IPS-18a (cell line): ENCODE measurements around the gene ARMC7.

ENCODE experiments used
- H3K27ac ChIP-seq: one replicate; pipeline ENCODE4 v1.5.1; 2013; ENCODE audit warnings: low read length
- H3K27me3 ChIP-seq: one replicate; pipeline ENCODE4 v1.6.1; 2013; ENCODE audit warnings: mild to moderate bottlenecking, low read length; ENCODE audit not compliant: control insufficient read depth, insufficient read depth
- H3K36me3 ChIP-seq: one replicate; pipeline ENCODE4 v1.6.1; 2013; ENCODE audit warnings: low read depth, low read length; ENCODE audit not compliant: control insufficient read depth
- H3K4me1 ChIP-seq: one replicate; pipeline ENCODE4 v1.6.1; 2013; ENCODE audit warnings: low read depth, low read length; ENCODE audit not compliant: control insufficient read depth
- H3K4me3 ChIP-seq: one replicate; pipeline ENCODE4 v1.5.1; 2013; ENCODE audit warnings: low read length
- H3K9ac ChIP-seq: one replicate; pipeline ENCODE4 v1.6.1; 2013; ENCODE audit warnings: mild to moderate bottlenecking, low read length, moderate library complexity
- H3K9me3 ChIP-seq: one replicate; pipeline ENCODE4 v1.6.1; 2013; ENCODE audit warnings: low read depth, low read length; ENCODE audit not compliant: control insufficient read depth

The ARMC7 gene

GRCh38 chr17:75081611-75082540, 27.9 kb upstream of the ARMC7 start:
- Histone ChIP-seq H3K36me3 (no peaks in the 10 kb centered on the region), H3K9me3 (no peaks in the 10 kb centered on the region), H3K27ac (no peak overlapping the region), H3K27me3 (no peaks in the 10 kb centered on the region), H3K4me3 (no peak overlapping the region), H3K9ac (no peak overlapping the region), H3K4me1 (peaks cover 3% of the 10 kb centered on the region)

- H3K9me3 ChIP-seq: no peaks in the 10 kb centered on the region
- H3K27me3 ChIP-seq: no peaks in the 10 kb centered on the region
- no peak overlapping the region for H3K4me3 ChIP-seq
- H3K27ac ChIP-seq: no peak overlapping the region
- no peaks in the 10 kb centered on the region for H3K36me3 ChIP-seq
- no peak overlapping the region for H3K9ac ChIP-seq
- H3K4me1 ChIP-seq: peaks cover 3% of the 10 kb centered on the region
Measured at GRCh38 chr17:75082683-75083082, 27.1 kb upstream of the ARMC7 start.

GRCh38 chr17:75084039-75084660, 25.6 kb upstream of the ARMC7 start:
- H3K4me1 ChIP-seq: peaks cover 9% of the 10 kb centered on the region
- no peak overlapping the region for H3K9ac ChIP-seq
- H3K4me3 ChIP-seq: no peak overlapping the region
- H3K36me3 ChIP-seq: no peaks in the 10 kb centered on the region
- H3K27me3 ChIP-seq: no peaks in the 10 kb centered on the region
- H3K9me3 ChIP-seq: no peaks in the 10 kb centered on the region
- H3K27ac ChIP-seq: no peak overlapping the region

GRCh38 chr17:75086496-75087181, 23.1 kb upstream of the ARMC7 start:
- no peaks in the 10 kb centered on the region for H3K9me3 ChIP-seq
- H3K9ac ChIP-seq: no peak overlapping the region
- peaks cover 12% of the 10 kb centered on the region for H3K4me1 ChIP-seq
- no peak overlapping the region for H3K27ac ChIP-seq
- H3K27me3 ChIP-seq: no peaks in the 10 kb centered on the region
- H3K4me3 ChIP-seq: peak overlapping the region; percentile 72
- H3K36me3 ChIP-seq: no peaks in the 10 kb centered on the region

GRCh38 chr17:75087182-75087557, 22.6 kb upstream of the ARMC7 start:
- Histone ChIP-seq H3K9me3 (no peaks in the 10 kb centered on the region), H3K36me3 (no peaks in the 10 kb centered on the region), H3K4me1 (peaks cover 12% of the 10 kb centered on the region), H3K27me3 (no peaks in the 10 kb centered on the region), H3K27ac (peak overlapping the region; percentile 87), H3K4me3 (peak overlapping the region; percentile 72), H3K9ac (peak overlapping the region; percentile 65)

GRCh38 chr17:75087558-75088453, 22.0 kb upstream of the ARMC7 start, which contains the start of gene SLC16A5:
TSS of gene SLC16A5 (plus strand) at chr17:75087954. CDS start at chr17:75093637, 5,683 bp downstream.
- no peaks in the 10 kb centered on the region for H3K36me3 ChIP-seq
- H3K27me3 ChIP-seq: no peaks in the 10 kb centered on the region
- H3K27ac ChIP-seq: peak within 1 kb of the TSS; percentile 87
- H3K4me1 ChIP-seq: peaks cover 12% of the 10 kb centered on the region
- H3K4me3 ChIP-seq: peak within 1 kb of the TSS; percentile 72
- H3K9ac ChIP-seq: peak within 1 kb of the TSS; percentile 70
- H3K9me3 ChIP-seq: no peaks in the 10 kb centered on the region

- peak overlapping the region; percentile 72 for H3K4me3 ChIP-seq
- no peaks in the 10 kb centered on the region for H3K27me3 ChIP-seq
- peak overlapping the region; percentile 24 for H3K27ac ChIP-seq
- no peaks in the 10 kb centered on the region for H3K9me3 ChIP-seq
- peak overlapping the region; percentile 70 for H3K9ac ChIP-seq
- H3K4me1 ChIP-seq: peaks cover 12% of the 10 kb centered on the region
- no peaks in the 10 kb centered on the region for H3K36me3 ChIP-seq
Measured at GRCh38 chr17:75088465-75089417, 21.0 kb upstream of the ARMC7 start.

- no peaks in the 10 kb centered on the region for H3K36me3 ChIP-seq
- H3K9me3 ChIP-seq: no peaks in the 10 kb centered on the region
- no peak overlapping the region for H3K4me3 ChIP-seq
- H3K4me1 ChIP-seq: peaks cover 12% of the 10 kb centered on the region
- no peak overlapping the region for H3K27ac ChIP-seq
- no peaks in the 10 kb centered on the region for H3K27me3 ChIP-seq
- no peak overlapping the region for H3K9ac ChIP-seq
Measured at GRCh38 chr17:75090871-75091854, 18.6 kb upstream of the ARMC7 start.

- Histone ChIP-seq H3K9me3 (no peaks in the 10 kb centered on the region), H3K4me3 (no peak overlapping the region), H3K27ac (no peak overlapping the region), H3K4me1 (peaks cover 12% of the 10 kb centered on the region), H3K9ac (no peak overlapping the region), H3K36me3 (no peaks in the 10 kb centered on the region), H3K27me3 (no peaks in the 10 kb centered on the region)
Measured at GRCh38 chr17:75091855-75092327, 17.9 kb upstream of the ARMC7 start.
